Nephron progenitor cell (in vitro differentiated cells): ENCODE measurements around the gene IFNA4.
"Not testable (repeated sequence)": the region's sequence is repeated elsewhere in the genome, so short reads cannot be mapped to it uniquely, and the experiment has no call there.

Experiments
- DNase-seq: peaks from one replicate; pipeline ENCODE4 v3.0.0; 2021
- H3K27ac Mint-ChIP-seq: 2 replicates; pipeline ENCODE4 v1.8.0; 2021; ENCODE audit warnings: mild to moderate bottlenecking, moderate library complexity, mixed read lengths
- H3K27me3 Mint-ChIP-seq: 2 replicates; pipeline ENCODE4 v1.8.0; 2021; ENCODE audit warnings: mild to moderate bottlenecking, low read depth, mixed read lengths; ENCODE audit not compliant: poor library complexity
- H3K36me3 Mint-ChIP-seq: 2 replicates; pipeline ENCODE4 v1.8.0; 2021; ENCODE audit warnings: low read depth, mixed read lengths
- H3K4me1 Mint-ChIP-seq: 2 replicates; pipeline ENCODE4 v1.8.0; 2021; ENCODE audit warnings: mixed read lengths
- H3K4me3 Mint-ChIP-seq: 2 replicates; pipeline ENCODE4 v1.8.0; 2021; ENCODE audit warnings: mild to moderate bottlenecking, moderate library complexity, mixed read lengths
- H3K9me3 Mint-ChIP-seq: 2 replicates; pipeline ENCODE4 v1.8.0; 2021; ENCODE audit warnings: mild to moderate bottlenecking, moderate library complexity, mixed read lengths
- CTCF ChIP-seq: fragments of 200-600 bp; sonication (generic); IDR thresholded peaks from 2 replicates; pipeline ENCODE4 v1.5.0; 2021; ENCODE audit warnings: antibody characterized with exemption

Gene IFNA4

GRCh38 chr9:21213411-21214326, 26.3 kb upstream of the IFNA4 start:
- not testable (repeated sequence) for H3K36me3 Mint-ChIP-seq, H3K27ac Mint-ChIP-seq, H3K9me3 Mint-ChIP-seq, H3K4me3 Mint-ChIP-seq, DNase-seq, H3K4me1 Mint-ChIP-seq
- TF ChIP-seq CTCF = peak; percentile 47
- H3K27me3 Mint-ChIP-seq = peaks cover 10% of the 10 kb centered on the region

- not testable (repeated sequence) for H3K27ac Mint-ChIP-seq, H3K9me3 Mint-ChIP-seq, H3K27me3 Mint-ChIP-seq, H3K4me3 Mint-ChIP-seq, DNase-seq, H3K36me3 Mint-ChIP-seq, H3K4me1 Mint-ChIP-seq
Measured at GRCh38 chr9:21212160-21212559, 24.8 kb upstream of the IFNA4 start.

- H3K36me3 Mint-ChIP-seq, H3K4me1 Mint-ChIP-seq, DNase-seq, H3K27me3 Mint-ChIP-seq, H3K9me3 Mint-ChIP-seq, H3K27ac Mint-ChIP-seq, H3K4me3 Mint-ChIP-seq: not testable (repeated sequence)
Measured at GRCh38 chr9:21210782-21211181, 23.4 kb upstream of the IFNA4 start.

GRCh38 chr9:21210311-21210710, 22.9 kb upstream of the IFNA4 start:
- Mint-ChIP-seq H3K4me1 (no peaks in the 10 kb centered on the region), H3K4me3 (no peak overlapping the region), H3K36me3 (no peaks in the 10 kb centered on the region), H3K9me3 (peaks cover 4% of the 10 kb centered on the region), H3K27me3 (peaks cover 7% of the 10 kb centered on the region), H3K27ac (no peak overlapping the region)
- no peak for TF ChIP-seq CTCF
- DNase-seq = no peak

- Mint-ChIP-seq H3K9me3 (peaks cover 13% of the 10 kb centered on the region), H3K27me3 (peaks cover 13% of the 10 kb centered on the region)
- not testable (repeated sequence) for DNase-seq, H3K4me3 Mint-ChIP-seq, H3K36me3 Mint-ChIP-seq, H3K4me1 Mint-ChIP-seq, H3K27ac Mint-ChIP-seq
Measured at GRCh38 chr9:21207043-21207442, 19.7 kb upstream of the IFNA4 start, which contains the start of gene IFNA10. Gene IFNA10, minus strand, starts transcription at chr9:21207143. Its CDS starts 46 bp downstream, at chr9:21207097.

- Mint-ChIP-seq H3K4me1 (no peaks in the 10 kb centered on the region), H3K4me3 (no peak overlapping the region), H3K9me3 (peaks cover 13% of the 10 kb centered on the region), H3K36me3 (no peaks in the 10 kb centered on the region), H3K27me3 (peaks cover 7% of the 10 kb centered on the region), H3K27ac (no peak overlapping the region)
- DNase-seq = no peak
- TF ChIP-seq CTCF = no peak
Measured at GRCh38 chr9:21205204-21205603, 17.8 kb upstream of the IFNA4 start.

- not testable (repeated sequence) for H3K36me3 Mint-ChIP-seq, H3K4me1 Mint-ChIP-seq, H3K4me3 Mint-ChIP-seq, H3K27ac Mint-ChIP-seq, H3K27me3 Mint-ChIP-seq, DNase-seq
- peaks cover 13% of the 10 kb centered on the region for H3K9me3 Mint-ChIP-seq
Measured at GRCh38 chr9:21202105-21202504, 14.7 kb upstream of the IFNA4 start, which contains the start of gene IFNA7. Gene IFNA7, minus strand, starts transcription at chr9:21202205. Its CDS starts 40 bp downstream, at chr9:21202165.
